DMS114 treated with DMSO at 0.1 percent for 48 hours (cell line): ENCODE data around the gene PWWP2B.

ENCODE experiments used
- DNase-seq: peaks from one replicate; lab custom pipeline; 2025; ENCODE audit not compliant: unreplicated experiment; lab: John Stamatoyannopoulos, UW

Gene PWWP2B

DNA sequence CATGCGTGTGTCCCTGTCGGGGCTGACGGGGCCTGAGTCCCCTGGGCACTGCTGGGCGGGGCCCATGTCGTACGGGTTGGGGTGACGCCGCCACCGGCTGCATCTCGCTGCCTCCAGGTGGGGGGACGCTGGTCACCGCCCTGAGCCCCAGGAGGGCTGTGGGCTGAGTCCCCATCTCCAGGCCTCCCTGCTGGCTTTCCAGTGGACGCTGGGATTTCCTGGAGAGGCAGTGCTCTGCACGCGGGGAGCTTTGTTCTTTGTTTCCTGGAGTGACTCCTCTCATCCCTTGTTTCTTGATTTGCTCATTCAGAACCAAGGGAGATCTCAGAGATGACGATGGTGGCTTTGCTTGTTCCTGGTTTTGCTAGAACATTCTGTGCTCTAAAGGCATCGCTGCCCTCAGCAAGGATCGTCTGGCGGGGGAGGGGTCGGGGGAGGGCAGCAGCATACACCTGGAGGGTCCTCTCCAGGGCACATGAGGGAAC, 21.0 kb downstream of the PWWP2B start:
- no peak for DNase-seq

GRCh38 chr10:132418527-132419416, 21.8 kb downstream of the PWWP2B start:
- no peak for DNase-seq

DNA sequence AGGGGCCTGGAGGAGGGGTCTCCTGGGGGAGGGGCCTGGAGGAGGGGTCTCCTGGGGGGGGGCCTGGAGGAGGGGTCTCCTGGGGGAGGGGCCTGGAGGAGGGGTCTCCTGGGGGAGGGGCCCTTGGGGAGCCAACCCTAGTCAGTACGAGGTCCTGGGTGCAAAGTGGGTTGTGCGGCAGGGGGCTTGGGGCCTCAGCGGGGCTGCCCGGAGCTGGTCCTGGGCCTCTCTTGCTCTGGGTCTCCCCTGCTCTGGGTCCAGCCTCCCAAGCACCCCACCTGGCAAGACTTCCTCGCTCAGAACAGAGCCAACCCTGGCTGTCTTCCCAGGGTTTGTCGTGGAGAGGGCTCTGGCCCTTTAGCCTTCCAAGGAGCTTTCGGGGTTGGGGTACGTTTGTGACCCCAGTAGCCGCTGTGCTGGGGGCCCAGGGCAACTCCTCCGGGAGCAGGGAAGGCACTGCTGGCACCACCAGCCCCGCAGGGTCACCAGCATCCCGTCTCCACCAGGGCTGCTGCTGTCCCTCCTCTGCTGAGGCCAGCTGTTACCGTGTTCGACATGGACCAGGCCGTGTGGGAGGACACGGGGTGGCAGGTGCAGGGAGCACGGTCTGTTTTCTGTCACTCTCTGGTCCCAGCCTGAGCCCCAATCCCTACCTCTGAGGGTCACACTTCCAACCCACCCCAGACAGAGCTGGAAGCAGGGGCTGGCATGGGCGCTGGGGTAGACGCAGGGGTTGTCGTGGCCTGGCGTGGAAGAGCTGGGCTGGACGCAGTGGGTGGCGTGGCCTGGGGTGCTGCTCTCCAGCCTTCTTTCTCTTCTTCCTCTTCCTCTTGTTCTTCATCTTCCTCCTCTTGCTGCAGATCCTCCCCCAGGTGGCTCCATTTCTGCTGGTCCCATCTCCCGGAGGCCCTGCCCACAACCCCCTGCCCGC, 22.8 kb downstream of the PWWP2B start:
- no peak for DNase-seq

- no peak for DNase-seq
Measured at GRCh38 chr10:132420469-132420980, 23.5 kb downstream of the PWWP2B start.

GRCh38 chr10:132420981-132421846, 24.2 kb downstream of the PWWP2B start:
- no peak for DNase-seq

DNA sequence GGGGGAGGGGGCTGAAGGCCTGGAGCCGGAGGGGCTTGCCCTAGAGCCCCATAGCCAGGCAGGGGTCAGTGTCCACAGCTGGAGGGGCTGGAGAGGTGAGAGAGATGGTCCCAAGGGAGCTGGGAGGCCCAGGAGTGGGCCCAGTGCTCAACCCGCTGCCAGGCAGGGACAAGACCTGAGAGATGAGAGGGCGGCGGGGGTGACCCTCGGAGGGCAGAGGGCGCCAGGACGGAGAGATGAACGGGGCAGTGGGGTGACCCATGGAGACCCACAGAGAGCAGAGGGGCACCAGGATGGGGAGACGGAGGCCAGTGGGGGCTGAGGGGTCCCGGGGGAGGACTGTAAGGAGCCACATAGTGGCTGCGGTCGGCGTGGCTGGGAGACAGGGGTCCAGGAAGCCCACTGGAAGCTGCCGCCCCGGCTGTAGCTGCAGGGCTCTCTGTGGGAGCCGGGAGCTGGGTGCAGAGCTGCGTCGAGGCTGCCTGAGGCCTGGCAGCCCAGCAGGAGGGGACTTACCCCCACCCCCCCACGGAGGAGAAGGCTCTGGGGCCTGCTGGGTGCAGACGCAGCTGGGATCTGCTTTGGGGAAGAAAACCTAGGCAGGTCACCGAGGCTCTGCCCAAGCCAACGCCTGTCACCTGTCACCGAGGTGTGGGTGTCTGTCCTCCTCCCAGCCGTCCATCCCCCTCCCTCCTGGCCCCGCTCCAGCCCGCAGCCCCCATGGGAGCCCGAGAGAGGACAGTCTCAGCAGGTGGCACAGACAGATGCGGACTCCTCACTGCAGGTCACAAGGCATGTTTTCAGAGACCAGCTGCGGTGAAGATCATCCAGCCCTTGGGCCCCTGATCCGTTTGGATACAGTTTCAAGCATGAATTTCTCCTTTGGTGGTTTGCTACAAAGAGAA, 25.1 kb downstream of the PWWP2B start:
- no peak for DNase-seq

DNA sequence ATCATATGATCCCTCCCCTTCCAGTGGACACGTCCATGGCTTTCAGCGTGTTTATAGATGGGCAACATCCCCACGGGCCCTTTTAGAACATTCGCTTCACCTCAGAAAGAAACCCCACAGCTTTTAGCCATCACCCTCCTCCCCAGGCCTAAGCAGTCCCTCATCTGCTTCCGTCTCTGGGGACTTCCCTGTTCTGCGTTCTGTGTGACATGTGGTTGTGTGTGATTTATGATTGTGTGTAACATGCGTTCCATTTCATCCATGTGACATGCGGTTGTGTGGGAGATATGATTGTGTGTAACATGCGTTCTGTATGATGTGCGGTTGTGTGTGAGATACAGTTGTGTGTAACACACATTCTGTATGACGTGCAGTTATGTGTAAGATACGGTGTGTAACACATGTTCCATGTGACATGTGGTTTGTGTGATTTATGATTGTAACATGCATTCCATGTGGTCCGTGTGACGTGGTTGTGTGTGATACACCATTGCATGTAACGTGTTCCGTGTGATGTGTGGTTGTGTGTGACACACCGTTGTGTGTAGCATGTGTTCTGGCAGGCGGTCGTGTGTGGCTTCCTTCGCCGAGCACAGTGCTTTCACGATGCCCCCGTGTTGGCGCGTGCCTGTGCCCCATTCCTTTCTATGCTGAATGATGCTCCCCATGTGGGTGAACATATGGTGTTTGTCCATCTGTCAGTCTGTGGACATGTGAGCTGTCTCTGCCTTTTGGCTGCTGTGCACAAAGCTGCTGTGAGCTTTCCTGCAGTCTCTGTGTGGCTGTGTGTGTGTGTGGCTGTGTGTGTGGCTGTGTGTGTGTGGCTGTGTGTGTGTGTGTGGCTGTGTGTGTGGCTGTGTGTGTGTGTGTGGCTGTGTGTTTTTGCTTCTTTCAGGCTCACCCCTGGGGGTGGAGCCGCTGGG, 26.2 kb downstream of the PWWP2B start:
- no peak for DNase-seq

- no peak for DNase-seq
Measured at GRCh38 chr10:132423966-132424861, 27.2 kb downstream of the PWWP2B start.

GRCh38 chr10:132425029-132425756, 28.2 kb downstream of the PWWP2B start:
- no peak for DNase-seq

DNA sequence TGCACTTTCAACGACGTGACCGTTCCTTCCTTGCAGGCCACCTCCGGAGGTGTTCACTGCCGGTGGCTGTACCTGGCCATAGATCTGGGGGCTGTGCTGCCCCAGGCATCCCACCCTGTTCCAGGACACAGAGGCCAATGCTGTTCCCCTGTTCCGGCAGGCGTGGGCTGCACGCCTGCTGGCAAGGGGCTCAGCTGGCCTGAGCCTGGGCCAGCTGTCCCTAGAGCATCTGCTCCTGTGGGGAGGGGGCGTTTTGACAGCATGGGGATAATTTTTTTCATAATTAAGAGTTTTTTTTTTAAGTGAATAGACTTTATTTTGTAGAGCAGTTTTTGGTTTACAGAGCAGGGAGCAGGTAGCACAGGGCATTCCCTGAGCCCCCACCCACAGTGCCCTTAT, 28.8 kb downstream of the PWWP2B start:
- DNase-seq: no peak

- no peak for DNase-seq
Measured at GRCh38 chr10:132427006-132427771, 30.2 kb downstream of the PWWP2B start.

DNA sequence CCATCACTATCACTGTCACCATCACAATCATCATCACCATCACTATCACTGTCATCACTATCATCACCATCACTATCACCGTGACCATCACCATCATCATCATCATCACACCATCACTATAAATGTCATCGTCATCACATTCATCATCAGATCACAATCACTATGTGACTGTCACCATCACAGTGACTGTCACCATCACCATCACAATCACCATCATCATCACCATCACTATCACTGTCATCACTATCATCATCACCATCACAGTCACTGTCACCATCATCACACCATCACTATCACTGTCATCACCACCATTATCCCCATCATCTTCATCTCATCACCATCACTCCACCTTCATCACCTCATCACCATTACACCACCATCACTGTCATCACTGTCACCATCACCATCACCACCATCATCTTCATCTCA, 31.0 kb downstream of the PWWP2B start:
- no peak for DNase-seq

DNA sequence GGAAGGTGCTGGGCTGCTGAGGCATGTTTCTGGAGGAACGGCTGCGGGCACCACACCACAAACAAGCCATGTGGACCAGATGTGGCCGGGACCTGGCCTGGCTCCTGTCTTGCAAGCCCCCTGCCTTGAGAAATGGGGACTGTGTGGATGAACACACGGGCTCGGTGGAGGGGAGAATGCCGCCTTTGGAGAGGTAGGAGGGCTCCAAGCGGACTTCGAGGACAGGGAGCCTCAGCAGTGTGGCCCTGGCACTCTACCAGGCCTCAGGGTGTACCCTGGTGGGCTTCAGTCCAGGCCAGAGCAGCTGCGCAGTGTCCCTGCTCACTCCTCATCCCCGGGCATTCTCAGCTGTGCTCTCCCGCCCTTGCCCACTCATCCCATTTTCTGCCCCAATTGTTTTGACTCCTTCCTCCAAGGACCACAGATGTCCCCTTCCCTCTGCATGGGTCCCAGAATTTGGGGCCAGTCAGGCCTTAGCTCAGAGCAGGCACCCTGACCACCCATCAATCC, 31.5 kb downstream of the PWWP2B start:
- DNase-seq: no peak

DNA sequence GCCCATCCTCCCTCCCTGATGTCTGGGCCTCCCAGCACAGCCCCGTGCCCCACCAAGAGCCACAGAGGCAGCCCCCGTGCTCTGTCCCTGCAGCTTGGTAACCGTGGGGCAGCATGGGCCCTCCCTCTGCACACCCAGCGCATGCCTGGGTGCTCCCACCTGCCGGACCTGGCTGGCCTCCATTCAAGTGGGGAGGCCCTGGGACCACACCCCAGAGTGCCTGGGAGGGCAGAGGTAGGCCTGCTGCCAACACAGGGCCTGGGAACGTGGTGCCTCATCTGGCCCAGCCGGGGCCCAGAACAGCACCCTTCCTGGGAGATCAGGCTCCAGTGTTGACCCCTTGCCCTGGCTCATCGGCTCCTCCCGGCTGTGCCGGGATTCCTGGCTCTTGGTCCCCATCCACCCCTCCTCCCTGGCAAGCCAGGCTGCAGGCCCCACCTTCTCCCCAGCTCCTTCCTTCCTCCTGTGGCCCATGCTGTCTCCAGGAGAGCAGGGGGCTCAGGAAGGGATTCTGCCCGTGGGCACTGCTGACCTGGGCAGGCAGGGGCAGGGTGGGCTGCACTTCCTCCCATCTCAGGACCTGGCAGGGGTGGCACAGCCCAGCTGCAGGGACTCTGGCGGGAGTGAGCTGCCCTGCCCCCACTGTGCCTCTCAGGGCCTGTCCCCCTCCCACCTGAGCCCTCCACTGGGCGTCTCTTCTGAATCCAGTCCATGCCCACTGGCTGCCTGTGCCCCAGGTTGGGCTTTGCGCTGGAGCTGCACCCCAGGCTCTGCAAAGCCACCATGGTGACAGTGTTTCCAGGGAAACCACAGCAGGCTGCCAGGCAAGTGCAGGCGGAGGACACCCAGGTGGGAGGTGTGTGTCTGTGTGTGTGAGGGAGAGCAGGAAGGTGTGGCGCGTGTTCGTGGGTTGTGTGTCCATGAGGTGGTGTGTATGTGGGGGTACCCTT, 32.6 kb downstream of the PWWP2B start:
- DNase-seq: no peak
